A673 (cell line): Measurements from ENCODE around the gene EOMES. TPM values are rescaled to one million over a fixed set of nuclear protein-coding genes. Genes with fewer than 3 reads are reported as not detected.

Source experiments
- BruUV-seq: library from RNA; stranded (reverse); fragments of 400-500 nt; replicated peaks from 2 replicates; lab custom pipeline; 2021; lab: Mats Ljungman, UMichigan
- CTCF ChIA-PET: fragments of 300-600 bp; sonication (Branson Sonifier 250); formaldehyde crosslinking; loops from one replicate; lab custom pipeline; 2022; ENCODE audit warnings: antibody characterized with exemption; lab: Charles Lee
- POLR2A ChIA-PET: fragments of 300-600 bp; sonication (Branson Sonifier 250); formaldehyde crosslinking; loops from one replicate; lab custom pipeline; 2022; ENCODE audit warnings: antibody characterized with exemption; ENCODE audit not compliant: low non-redundant PET; lab: Charles Lee
- DNase-seq: peaks from one replicate; pipeline ENCODE4 v3.0.0-alpha.2; 2015; ENCODE audit warnings: low spot score
- H3K27ac ChIP-seq: fragments of 200-600 bp; sonication (generic); 2 replicates; pipeline ENCODE4 v1.5.1; 2016; ENCODE audit warnings: mixed run types, low read depth, mild to moderate bottlenecking, mixed read lengths, antibody characterized with exemption, low read length; ENCODE audit not compliant: poor library complexity, severe bottlenecking
- H3K27me3 ChIP-seq: fragments of 200-600 bp; sonication (generic); replicated peaks from 2 replicates; pipeline ENCODE4 v1.6.1; 2017; ENCODE audit warnings: mixed run types, low read depth, mild to moderate bottlenecking, mixed read lengths, antibody characterized with exemption, low read length; ENCODE audit not compliant: insufficient read depth, poor library complexity
- H3K36me3 ChIP-seq: fragments of 200-600 bp; sonication (generic); 2 replicates; pipeline ENCODE4 v1.6.1; 2016; ENCODE audit warnings: mixed run types, mild to moderate bottlenecking, mixed read lengths, antibody characterized with exemption, low read length; ENCODE audit not compliant: insufficient read depth, poor library complexity, severe bottlenecking
- H3K4me1 ChIP-seq: fragments of 200-600 bp; sonication (generic); 2 replicates; pipeline ENCODE4 v1.6.1; 2017; ENCODE audit warnings: mixed run types, mild to moderate bottlenecking, mixed read lengths, antibody characterized with exemption, low read length; ENCODE audit not compliant: insufficient read depth, poor library complexity, severe bottlenecking
- H3K4me3 ChIP-seq: fragments of 200-600 bp; sonication (generic); 2 replicates; pipeline ENCODE4 v1.5.1; 2016; ENCODE audit warnings: low read depth, mixed run types, mild to moderate bottlenecking, mixed read lengths, low read length; ENCODE audit not compliant: poor library complexity, severe bottlenecking
- H3K9me3 ChIP-seq: fragments of 200-600 bp; sonication (generic); 2 replicates; pipeline ENCODE4 v1.6.1; 2016; ENCODE audit warnings: mixed run types, low read depth, mild to moderate bottlenecking, mixed read lengths, antibody characterized with exemption, low read length; ENCODE audit not compliant: poor library complexity, severe bottlenecking
- EZH2 ChIP-seq: fragments of 200-600 bp; sonication (generic); IDR thresholded peaks from 2 replicates; pipeline ENCODE4 v1.6.1; 2017; ENCODE audit warnings: borderline replicate concordance, low read depth, mild to moderate bottlenecking, mixed read lengths, antibody characterized with exemption, low read length; ENCODE audit not compliant: poor library complexity, severe bottlenecking
- intact Hi-C: fragments of 100-400 bp; cut with micrococcal nuclease; formaldehyde crosslinking; loops from one replicate; pipeline ENCODE4 v1.10.0; 2022; ENCODE audit not compliant: unreplicated experiment
- total RNA-seq: library from RNA; stranded (reverse); gene quantifications from 2 replicates; pipeline ENCODE4 v1.2.3, GENCODE V29; 2021
- TF ChIP-seq, protein P1 (sequence below): fragments of 300-800, 200-600 bp; sonication (generic); conservative IDR thresholded peaks from 2 replicates; pipeline ENCODE4 v1.5.1; 2017; ENCODE audit warnings: low read depth, mild to moderate bottlenecking, antibody characterized with exemption, low read length, moderate library complexity, mixed read lengths

The EOMES gene
- total RNA-seq, 1 experiment from 2014 or later, result not detected

GRCh38 chr3:27686642-27687041 is 35.5 kb downstream of the EOMES start:
- H3K9me3 ChIP-seq, result peaks cover 3% of the 10 kb centered on the region
- no peaks in the 10 kb centered on the region for H3K36me3 ChIP-seq
- no TSS peak for BruUV-seq
- ChIA-PET CTCF (no interaction called here), POLR2A (no interaction called here)
- DNase-seq, result no peak
- H3K27me3 ChIP-seq, result no peaks in the 10 kb centered on the region
- intact Hi-C loops, result loop anchor here (10.0 kb wide), 1 partner anchor 552 kb away; no protein-coding TSS in a partner anchor
- H3K4me1 ChIP-seq, result peaks cover 1% of the 10 kb centered on the region
- no peak overlapping the region for H3K4me3 ChIP-seq
- TF ChIP-seq, protein P1, sequence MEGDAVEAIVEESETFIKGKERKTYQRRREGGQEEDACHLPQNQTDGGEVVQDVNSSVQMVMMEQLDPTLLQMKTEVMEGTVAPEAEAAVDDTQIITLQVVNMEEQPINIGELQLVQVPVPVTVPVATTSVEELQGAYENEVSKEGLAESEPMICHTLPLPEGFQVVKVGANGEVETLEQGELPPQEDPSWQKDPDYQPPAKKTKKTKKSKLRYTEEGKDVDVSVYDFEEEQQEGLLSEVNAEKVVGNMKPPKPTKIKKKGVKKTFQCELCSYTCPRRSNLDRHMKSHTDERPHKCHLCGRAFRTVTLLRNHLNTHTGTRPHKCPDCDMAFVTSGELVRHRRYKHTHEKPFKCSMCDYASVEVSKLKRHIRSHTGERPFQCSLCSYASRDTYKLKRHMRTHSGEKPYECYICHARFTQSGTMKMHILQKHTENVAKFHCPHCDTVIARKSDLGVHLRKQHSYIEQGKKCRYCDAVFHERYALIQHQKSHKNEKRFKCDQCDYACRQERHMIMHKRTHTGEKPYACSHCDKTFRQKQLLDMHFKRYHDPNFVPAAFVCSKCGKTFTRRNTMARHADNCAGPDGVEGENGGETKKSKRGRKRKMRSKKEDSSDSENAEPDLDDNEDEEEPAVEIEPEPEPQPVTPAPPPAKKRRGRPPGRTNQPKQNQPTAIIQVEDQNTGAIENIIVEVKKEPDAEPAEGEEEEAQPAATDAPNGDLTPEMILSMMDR, result no peak
- no peak for TF ChIP-seq EZH2
- H3K27ac ChIP-seq, result no peak overlapping the region

GRCh38 chr3:27685474-27685873 is 36.6 kb downstream of the EOMES start:
- no peak overlapping the region for H3K27ac ChIP-seq
- H3K27me3 ChIP-seq, result no peaks in the 10 kb centered on the region
- POLR2A ChIA-PET, result interaction anchor here (0.5 kb wide), 1 partner anchor 173 kb away, joined by 4 read pairs; no protein-coding TSS in a partner anchor
- H3K4me1 ChIP-seq, result peaks cover 8% of the 10 kb centered on the region
- no peak for DNase-seq
- peaks cover 3% of the 10 kb centered on the region for H3K9me3 ChIP-seq
- H3K4me3 ChIP-seq, result no peak overlapping the region
- BruUV-seq, result no TSS peak
- CTCF ChIA-PET, result no interaction called here
- intact Hi-C loops, result loop anchor here (10.0 kb wide), 1 partner anchor 551 kb away; no protein-coding TSS in a partner anchor
- H3K36me3 ChIP-seq, result no peaks in the 10 kb centered on the region
- TF ChIP-seq EZH2, result no peak
- TF ChIP-seq, protein P1, result no peak

DNA sequence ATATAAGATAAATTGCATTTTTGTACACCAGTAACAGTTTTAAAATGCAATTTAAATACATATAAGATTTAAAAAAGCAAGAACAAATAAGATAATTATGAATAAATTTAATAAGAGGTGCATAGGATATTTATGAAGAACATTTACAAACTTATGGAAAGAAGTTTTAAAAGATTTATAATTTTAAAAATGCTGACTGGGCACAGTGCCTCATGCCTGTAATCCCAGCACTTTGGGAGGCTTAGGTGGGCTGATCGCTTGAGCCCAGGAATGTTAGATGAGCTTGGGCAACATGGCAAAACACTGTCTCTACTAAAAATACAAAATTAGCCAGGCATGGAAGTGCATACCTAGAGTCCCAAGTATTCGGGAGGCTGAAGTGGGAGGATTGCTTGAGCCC is 37.8 kb downstream of the EOMES start:
- POLR2A ChIA-PET, result no interaction called here
- Histone ChIP-seq H3K4me3 (no peak overlapping the region), H3K4me1 (peaks cover 8% of the 10 kb centered on the region), H3K27ac (no peak overlapping the region), H3K27me3 (no peaks in the 10 kb centered on the region), H3K36me3 (no peaks in the 10 kb centered on the region), H3K9me3 (no peaks in the 10 kb centered on the region)
- CTCF ChIA-PET, result no interaction called here
- BruUV-seq, result no TSS peak
- no peak for DNase-seq
- intact Hi-C loops, result loop anchor here (5.0 to 10.0 kb wide), 3 partner anchors 202 to 550 kb away; partner anchors contain the start of gene SLC4A7
- TF ChIP-seq, protein P1, result no peak
- TF ChIP-seq EZH2, result no peak
